GM12873 (cell line): ENCODE results near the gene SPEF1.

Source experiments
- TF ChIP-seq, protein P1 (sequence below): IDR thresholded peaks from 2 replicates; pipeline ENCODE4 v1.5.1; 2012; ENCODE audit warnings: low read depth, mild to moderate bottlenecking, moderate library complexity, low read length, control low read depth; ENCODE audit not compliant: insufficient read depth; ENCODE audit errors: missing control alignments

Gene SPEF1, protein sequence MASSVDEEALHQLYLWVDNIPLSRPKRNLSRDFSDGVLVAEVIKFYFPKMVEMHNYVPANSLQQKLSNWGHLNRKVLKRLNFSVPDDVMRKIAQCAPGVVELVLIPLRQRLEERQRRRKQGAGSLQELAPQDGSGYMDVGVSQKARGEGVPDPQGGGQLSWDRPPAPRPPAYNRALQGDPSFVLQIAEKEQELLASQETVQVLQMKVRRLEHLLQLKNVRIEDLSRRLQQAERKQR

DNA sequence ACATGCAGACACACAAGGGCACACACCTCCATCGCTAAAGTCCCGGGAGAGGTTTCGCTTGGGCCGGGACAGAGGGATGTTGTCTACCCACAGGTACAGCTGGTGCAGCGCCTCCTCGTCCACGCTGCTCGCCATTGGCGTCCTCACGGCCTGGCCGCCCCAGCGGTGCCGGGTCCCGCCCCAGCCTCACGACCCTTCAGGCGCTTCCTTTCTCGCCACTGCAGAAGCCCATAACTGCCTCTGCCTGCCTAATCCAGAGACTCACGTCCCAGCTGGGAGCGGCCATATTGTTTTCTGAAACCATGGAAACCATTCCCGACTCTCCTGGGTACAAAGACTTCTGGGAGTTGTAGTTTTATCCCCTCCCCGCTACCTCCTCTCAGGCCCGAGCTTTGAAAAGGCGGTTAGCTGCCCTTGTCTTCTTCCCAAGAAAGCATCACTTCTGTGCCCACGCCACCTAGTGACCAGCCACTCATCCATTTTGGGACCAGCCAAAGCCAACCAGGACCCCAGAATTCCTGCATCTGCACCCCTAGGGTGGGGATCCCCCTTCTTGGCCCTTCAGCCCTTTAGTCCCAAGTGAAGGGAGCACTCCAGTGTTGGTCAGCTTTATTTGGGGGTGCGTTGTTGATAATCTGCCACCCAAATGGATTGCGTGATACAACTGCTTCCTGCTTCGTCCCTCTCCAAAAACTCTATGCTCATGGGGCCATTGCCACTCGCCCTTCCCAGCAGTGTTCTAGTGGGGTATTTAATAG, at the start of gene SPEF1:
TSS of gene SPEF1 (minus strand) at position 296 of the 758 bp plus-strand sequence. CDS start at position 135, 161 bp downstream.
- TF ChIP-seq, protein P1, sequence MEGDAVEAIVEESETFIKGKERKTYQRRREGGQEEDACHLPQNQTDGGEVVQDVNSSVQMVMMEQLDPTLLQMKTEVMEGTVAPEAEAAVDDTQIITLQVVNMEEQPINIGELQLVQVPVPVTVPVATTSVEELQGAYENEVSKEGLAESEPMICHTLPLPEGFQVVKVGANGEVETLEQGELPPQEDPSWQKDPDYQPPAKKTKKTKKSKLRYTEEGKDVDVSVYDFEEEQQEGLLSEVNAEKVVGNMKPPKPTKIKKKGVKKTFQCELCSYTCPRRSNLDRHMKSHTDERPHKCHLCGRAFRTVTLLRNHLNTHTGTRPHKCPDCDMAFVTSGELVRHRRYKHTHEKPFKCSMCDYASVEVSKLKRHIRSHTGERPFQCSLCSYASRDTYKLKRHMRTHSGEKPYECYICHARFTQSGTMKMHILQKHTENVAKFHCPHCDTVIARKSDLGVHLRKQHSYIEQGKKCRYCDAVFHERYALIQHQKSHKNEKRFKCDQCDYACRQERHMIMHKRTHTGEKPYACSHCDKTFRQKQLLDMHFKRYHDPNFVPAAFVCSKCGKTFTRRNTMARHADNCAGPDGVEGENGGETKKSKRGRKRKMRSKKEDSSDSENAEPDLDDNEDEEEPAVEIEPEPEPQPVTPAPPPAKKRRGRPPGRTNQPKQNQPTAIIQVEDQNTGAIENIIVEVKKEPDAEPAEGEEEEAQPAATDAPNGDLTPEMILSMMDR: peak; percentile 18

DNA sequence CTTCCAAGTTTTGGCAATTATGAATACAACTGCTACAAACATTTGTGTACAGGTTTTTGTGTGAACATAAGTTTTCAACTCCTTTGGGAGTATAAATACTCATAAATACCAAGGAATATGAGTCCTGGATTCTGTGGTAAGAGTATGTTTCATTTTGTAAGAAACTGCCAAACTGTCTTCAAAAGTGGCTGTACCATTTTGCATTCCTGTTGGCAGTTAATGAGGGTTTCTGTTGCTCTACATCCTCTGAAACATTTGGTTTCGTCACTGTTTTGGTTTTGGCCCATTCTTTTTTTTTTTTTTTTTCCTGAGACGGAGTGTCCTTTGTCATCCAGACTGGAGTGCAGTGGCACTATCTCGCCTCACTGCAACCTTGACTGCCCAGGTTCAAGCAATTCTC, 47.5 kb upstream of the SPEF1 start:
- TF ChIP-seq, protein P1: no peak

DNA sequence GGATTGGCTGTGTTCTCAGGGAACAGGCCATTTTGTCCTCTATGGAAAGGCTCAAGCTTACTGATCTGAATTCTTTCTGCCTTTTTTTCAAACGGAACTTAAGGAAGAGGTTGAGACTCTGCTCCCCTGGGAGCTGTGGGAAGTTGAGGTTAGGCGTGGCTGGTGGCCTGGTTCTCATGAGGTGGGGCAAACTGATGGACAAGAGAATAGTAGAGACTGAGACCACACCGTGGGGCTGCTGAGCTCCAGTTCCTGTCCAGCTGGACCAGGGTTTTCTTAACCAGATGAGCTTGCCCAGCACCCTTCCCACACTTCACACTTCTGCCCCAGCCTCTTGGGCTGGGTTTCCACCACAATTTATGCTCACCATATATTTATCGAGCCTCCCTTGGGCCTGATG, 45.2 kb upstream of the SPEF1 start:
- TF ChIP-seq, protein P1: no peak

DNA sequence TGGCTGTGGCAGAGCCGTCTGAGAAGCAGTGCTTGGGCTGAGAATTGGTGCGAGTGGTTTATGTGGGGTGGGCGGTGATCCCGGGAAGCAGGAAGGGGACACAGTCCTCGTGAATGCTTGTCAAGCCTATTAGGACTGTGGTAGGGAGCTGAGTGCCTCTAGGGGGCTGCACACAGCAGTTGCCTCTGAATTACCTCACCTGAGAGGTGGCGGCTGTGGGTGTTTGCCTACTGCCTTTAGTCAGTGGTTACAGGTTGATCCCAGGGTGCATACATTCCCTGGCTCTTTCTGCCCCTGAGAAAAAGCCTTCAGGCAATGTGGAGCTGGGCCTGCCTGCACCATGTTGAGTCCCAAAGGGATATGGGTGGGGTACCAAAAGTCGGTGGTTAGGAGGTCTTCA, 44.3 kb upstream of the SPEF1 start:
- TF ChIP-seq, protein P1: peak; percentile 5

DNA sequence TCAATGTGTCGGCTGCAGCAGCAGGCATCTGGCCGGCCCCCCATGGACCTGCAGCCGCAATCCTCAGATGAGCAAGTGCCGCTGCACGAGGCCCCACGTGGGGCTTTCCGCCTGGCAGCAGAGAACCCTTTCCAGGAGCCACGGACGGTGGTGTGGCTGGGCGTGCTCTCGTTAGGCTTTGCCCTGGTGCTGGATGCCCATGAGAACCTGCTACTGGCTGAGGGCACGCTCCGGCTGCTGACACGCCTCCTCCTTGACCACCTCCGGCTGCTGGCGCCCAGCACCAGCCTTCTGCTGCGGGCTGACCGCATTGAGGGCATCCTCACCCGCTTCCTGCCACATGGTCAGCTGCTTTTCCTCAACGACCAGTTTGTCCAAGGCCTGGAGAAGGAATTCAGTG, 42.6 kb upstream of the SPEF1 start:
- TF ChIP-seq, protein P1: no peak

DNA sequence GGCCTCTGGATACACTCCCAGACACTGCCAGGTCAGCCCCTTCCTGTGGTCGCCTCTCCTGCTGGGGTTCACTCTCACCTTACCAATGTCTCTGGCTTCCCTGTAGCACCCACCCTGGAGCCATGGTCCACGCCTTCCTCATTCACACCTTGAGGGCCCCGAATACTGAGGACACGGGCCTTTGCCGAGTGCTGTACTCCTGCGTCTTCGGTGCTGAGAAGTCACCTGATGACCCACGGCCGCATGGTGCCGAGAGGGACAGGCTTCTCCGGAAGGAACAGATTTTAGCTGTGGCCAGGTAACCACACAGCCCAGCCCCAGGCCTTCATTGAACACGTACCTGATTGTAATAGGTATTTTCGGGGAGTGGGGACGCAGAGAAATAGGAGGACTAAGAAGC, 40.7 kb upstream of the SPEF1 start:
- TF ChIP-seq, protein P1: no peak

DNA sequence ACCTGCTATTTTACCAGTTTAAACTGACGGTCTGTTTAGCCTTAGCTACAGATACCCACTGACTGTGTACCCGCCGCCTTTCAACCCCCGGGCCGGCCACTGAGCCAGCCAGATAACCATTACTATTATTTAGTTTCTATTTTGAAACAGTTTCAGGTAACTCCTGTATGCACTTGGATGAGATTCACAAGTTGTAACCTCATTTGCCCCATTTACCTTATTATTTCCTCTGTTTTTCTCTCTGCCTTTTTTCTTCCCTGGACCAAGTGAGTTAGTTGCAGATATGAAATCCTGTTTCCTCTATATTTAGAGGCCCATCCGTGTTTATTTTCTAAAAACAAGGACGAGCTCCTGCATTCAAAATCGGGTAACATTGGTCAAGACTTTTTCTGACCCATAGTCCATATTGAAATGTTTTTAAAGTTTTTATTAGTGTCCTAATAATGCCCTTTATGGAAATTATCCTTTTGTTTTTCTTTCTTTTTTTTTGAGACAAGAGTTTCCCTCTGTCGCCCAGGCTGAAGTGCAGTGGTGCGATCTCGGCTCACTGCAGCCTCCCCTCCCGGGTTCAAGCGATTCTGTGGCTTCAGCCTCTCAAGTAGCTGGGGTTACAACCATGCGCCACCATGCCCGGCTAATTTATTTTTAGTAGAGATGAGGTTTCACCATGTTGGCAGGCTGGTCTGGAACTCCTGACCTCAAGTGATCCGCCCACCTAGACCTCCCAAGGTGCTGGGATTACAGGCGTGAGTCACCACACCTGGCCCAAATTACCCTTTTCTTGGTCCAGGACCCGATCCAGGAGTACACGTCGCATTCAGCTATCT, 39.9 kb upstream of the SPEF1 start:
- TF ChIP-seq, protein P1: no peak
